HG03521 (cell line): Measurements from ENCODE around the gene CCDC171.

Experiments
- ATAC-seq: cut with Tn5 transposase; IDR thresholded peaks from one replicate; pipeline ENCODE4 v1.9.1; 2021; ENCODE audit warnings: mild to moderate bottlenecking, moderate library complexity; ENCODE audit not compliant: unreplicated experiment

Gene CCDC171

GRCh38 chr9:15975101-15975778, 422.4 kb downstream of the CCDC171 start:
- no peak for ATAC-seq

DNA sequence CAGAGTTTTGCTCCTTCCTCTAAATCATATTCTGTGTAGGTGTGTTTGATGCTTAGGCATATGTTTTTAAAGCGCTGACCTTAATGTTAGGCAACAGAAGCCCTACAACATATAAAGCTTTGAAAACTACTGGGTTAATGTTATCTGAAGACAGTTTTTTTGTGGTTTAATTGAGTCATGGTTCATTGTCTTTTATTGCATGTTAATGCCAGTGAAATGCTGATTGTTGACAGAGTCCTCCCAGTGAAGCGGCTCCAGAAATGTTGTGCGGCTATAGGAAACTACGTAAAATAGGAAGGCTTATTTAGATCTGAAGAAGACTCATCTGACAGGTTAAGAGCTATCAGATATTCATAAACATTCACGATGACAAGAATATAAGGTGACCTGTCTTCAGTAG, 424.6 kb downstream of the CCDC171 start:
- ATAC-seq = no peak

- ATAC-seq = no peak
Measured at GRCh38 chr9:15982182-15982581, 429.3 kb downstream of the CCDC171 start.

DNA sequence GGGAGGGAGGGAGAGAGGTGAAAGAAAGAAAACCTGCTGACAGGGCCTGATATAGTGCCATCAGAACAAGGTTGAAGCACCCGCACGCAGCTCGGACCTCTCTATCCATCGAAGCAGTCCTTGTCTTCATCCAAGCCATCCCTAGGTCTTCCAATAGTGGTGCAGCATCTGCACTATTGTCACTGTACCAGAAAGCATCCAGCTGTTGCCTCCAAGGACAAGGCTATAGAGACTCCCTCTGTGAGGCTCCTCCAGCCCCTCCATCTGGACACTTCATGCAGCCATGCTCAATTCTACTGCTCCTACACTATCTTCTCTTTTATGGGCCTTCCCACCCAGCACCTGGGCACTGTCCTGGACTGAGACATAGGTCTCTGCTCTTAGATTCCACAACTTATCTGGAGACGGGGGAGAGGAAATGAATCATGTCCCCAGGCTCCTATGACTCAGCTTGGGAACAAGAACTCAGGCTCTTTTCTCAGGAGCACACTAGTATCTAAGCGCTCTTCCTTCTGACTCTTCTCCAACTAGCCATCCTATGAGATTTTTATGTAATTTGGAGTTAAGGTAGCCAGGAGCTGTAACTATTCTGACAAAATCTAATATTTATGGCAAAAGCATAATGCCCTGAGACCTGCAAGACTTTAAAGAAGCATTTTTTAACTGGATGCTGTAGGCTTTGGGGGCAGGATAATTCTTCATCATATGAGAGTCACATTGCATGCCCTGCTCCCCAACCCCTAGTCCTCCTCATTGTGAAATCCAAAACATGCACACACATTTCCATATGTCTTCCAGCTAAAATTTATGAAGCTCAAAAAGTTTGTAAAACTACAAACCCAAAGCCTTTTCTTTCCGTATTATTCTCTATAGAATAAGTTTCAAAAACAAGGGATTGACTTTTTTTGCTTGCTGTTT, 446.8 kb downstream of the CCDC171 start:
- no peak for ATAC-seq

DNA sequence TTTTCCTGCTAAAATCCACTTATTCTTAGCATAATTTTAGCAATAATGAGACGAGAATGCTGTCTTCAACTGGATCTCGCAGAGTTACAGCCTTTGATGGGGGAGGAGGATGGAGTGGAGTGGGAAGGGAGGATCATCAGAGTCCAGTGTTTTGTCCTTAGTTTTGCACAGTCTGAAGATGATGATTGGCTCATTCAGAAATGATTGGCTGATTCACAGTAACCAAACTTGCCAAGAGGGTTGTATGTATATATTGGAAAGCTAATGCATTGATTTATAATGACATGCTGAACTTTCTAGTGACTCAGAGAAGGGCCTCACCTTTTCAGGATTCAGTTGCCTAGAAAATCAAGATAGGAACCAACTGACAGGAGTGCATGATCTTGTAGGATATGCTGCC, 448.0 kb downstream of the CCDC171 start:
- ATAC-seq = no peak

DNA sequence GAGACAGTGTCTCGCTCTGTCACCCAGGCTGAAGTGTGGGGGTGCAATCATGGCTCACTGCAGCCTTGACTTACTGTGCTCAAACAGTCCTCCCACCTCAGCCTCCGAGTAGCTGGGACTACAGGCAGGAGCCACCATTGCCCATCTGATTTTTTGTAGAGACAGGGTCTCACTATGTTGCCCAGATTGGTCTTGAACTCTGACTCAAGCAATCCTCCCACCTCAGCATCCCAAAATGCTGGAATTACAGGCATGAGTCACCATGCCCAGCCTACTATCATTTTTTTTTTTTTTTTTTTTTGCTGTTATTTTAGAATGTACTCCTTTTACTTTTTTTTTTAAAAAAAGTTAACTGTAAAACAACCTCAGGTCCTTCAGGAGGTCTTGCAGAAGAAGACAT, 449.0 kb downstream of the CCDC171 start:
- no peak for ATAC-seq

DNA sequence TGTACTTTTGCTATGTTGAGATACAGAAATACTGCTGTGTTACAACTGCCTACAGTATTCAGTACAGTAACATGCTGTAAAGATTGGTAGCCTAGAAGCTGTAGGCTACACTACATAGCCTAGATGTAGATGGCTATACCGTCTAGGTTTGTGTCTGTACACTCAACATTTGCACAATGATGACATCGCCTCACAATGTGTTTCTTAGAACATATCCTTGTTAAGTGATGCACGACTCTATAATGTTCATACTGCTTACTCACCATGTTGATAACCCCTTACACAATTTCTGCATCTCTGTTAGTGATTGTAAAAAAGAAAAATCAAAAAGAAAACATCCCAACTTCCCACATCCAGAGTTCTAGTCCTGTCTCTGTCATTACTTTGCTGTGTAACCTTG, 450.0 kb downstream of the CCDC171 start:
- no peak for ATAC-seq

DNA sequence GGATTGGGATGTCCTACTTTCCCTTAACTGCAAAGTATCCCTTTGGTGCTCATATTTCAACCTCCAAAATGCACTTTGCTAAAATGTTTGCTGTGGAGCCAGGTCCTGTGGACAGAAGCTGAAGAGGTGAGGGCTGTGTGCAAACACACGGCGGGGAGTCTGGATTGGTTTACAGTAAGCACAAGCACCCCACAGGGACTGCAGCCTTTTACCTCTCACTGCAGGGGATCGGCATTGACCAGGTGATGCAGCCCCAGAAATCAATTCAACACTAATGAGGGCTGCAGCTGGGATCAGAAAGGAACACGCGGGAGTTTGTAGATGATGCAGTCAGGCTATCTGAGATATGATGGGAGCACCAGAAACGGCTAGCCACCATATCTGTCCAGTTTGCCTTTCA, 450.9 kb downstream of the CCDC171 start:
- no peak for ATAC-seq

DNA sequence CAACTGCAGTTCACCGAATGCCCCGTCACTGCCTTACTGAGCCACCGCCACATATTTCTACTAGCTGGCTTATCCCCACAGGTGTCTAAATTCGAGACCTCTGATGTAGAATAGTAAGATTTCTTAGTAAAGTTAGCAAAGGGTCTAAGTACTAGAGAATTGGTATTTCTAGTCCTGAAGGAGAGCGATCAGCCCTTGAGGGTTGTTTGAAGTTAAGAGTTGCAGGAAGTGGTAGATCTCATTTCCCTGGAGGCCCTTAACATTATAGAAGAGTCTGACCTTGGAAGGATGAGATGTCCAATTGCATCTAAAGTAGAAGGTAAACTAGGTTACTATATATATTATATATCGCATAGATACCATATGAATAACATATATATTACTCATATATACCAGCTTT, 451.8 kb downstream of the CCDC171 start:
- ATAC-seq = no peak

- no peak for ATAC-seq
Measured at GRCh38 chr9:16010221-16010620, 457.4 kb downstream of the CCDC171 start.

- no peak for ATAC-seq
Measured at GRCh38 chr9:16012621-16013020, 459.8 kb downstream of the CCDC171 start.

DNA sequence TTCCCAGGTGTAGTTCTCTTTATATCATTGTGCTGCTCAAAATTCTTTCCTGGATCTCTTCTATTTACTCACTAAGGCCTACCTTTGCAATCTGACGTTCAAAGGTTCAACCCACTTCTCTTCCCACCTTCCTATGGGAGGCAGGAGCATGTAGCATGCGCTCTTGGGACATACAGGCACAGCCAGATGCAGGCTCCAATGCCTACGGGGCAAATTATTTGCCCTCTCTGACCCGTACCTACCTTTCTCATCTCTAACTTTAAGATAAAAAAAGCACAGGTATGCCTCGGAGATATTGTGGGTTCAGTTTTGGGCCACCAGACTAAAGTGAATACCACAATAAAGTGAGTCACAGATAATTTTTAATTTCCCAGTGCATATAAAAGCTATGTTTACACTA, 460.5 kb downstream of the CCDC171 start:
- ATAC-seq = no peak

DNA sequence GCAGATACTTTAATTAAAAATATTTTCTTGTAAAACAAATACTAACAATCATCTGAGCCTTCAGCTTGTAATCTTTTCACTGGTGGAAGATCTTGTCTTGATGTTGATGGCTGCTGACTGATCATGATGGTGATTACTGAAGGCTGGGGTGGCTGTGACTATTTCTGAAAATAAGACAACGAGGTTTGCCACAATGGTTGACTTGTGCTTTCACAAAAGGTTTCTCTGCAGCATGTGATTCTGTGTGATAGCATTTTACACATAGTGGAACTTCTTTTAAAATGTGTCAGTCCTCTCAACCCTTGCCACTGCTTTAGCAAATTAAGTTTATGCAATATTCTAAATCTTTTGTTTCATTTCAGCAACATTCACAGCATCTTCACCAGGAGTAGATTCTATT, 461.0 kb downstream of the CCDC171 start:
- no peak for ATAC-seq

- ATAC-seq = no peak
Measured at GRCh38 chr9:16022228-16022627, 469.4 kb downstream of the CCDC171 start.

DNA sequence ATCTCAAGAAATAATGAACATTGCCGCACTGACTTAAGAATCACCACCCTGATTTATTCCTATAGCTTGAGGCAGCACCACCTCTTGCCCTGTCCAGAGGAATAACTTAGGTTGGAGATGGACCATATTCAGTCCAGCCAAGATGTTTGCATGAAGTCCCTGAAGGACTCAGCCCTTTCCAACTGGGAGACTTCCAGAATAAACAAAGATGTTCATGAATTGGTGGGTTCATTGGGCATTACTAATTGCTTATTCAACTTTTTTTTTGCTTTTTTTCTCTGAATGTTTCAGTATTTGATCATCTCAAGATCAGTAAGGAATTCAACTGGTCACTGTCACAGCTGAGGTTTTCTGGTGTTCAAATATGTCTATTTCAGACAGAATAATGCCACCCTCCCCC, 470.6 kb downstream of the CCDC171 start:
- no peak for ATAC-seq
